Sigmoid colon (tissue), 4 donors: ENCODE measurements around the gene NDE1.

Experiments
- CTCF ChIP-seq, 4 experiments: fragments of 450-650 bp in 3 of 4; fragments of 200-600 bp in 1 of 4; IDR thresholded peaks; one replicate each; pipeline ENCODE4 v1.5.1; 2016 to 2019; ENCODE audit warnings: antibody characterized with exemption in 4 of 4, mild to moderate bottlenecking in 3 of 4, moderate library complexity in 2 of 4
- EP300 ChIP-seq, 4 donors: sonication (generic); formaldehyde crosslinking; IDR thresholded peaks; one replicate each; pipeline ENCODE4 v1.6.1; 2017; ENCODE audit warnings: antibody characterized with exemption in 4 of 4

- TF ChIP-seq EP300 (IDR thresholded peaks at IDR 0.05) (no peak), CTCF (IDR thresholded peaks at IDR 0.05) (no peak)
Measured at GRCh38 chr16:15648135-15648730, 1.8 kb upstream of the NDE1 start.
